DMS114 treated with DMSO at 0.1 percent for 48 hours (cell line): ENCODE measurements around the gene RNF44.

Experiments used
- DNase-seq: peaks from one replicate; lab custom pipeline; 2025; ENCODE audit not compliant: unreplicated experiment; lab: John Stamatoyannopoulos, UW

RNF44 gene

DNA sequence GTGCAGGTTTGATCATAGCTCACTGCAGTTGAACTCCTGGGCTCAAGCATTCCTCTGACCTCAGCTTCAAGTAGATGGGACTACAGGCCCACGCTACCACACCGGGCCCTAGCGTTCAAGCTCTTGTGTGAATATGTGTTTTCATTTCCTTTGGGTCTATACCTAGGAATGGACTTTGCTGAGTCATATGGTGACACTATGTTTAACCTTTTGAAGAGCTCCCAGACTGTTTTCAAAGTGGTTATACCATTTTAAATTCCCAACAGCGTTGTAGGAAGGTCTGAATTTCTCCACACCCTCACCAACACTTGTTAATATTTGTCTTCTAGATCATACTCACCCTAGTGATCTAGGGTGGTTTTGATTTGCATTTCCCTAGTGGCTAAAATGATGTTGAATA lies 55.5 kb downstream of the RNF44 start:
- DNase-seq, result no peak
